ENCODE data around the gene TNFRSF19. TPM values are rescaled to one million over a fixed set of nuclear protein-coding genes. Genes with fewer than 3 reads are reported as not detected.

Gene TNFRSF19
- total RNA-seq, 1 donor from 2014 or later: not detected

GRCh38 chr13:23615395-23616081 is 45.3 kb downstream of the TNFRSF19 start:
- ATAC-seq (ENCODE audit: low read depth) (no peak), DNase-seq (no peak)
- Mint-ChIP-seq H3K9me3 (no peaks in the 10 kb centered on the region), H3K27ac (no peak overlapping the region), H3K36me3 (ENCODE audit: low read depth) (no peaks in the 10 kb centered on the region), H3K27me3 (peaks cover 8% of the 10 kb centered on the region), H3K4me1 (peaks cover under 1% of the 10 kb centered on the region), H3K4me3 (no peak overlapping the region)
- ChIA-PET POLR2A (no interaction called here), CTCF (no interaction called here)
- no peak for TF ChIP-seq CTCF (IDR thresholded peaks at IDR 0.05)
- intact Hi-C loops (cut with micrococcal nuclease): no loop called here

- Mint-ChIP-seq H3K27ac (no peak overlapping the region), H3K4me3 (no peak overlapping the region), H3K4me1 (no peaks in the 10 kb centered on the region), H3K9me3 (no peaks in the 10 kb centered on the region), H3K36me3 (ENCODE audit: low read depth) (no peaks in the 10 kb centered on the region), H3K27me3 (peaks cover 8% of the 10 kb centered on the region)
- no peak for TF ChIP-seq CTCF (IDR thresholded peaks at IDR 0.05)
- ChIA-PET CTCF (no interaction called here), POLR2A (no interaction called here)
- intact Hi-C loops (cut with micrococcal nuclease): no loop called here
- no peak for DNase-seq
- no peak for ATAC-seq (ENCODE audit: low read depth)
These were observed 46.0 kb downstream of the TNFRSF19 start for GRCh38 chr13:23616228-23616627.

- H3K27me3 Mint-ChIP-seq: peaks cover 8% of the 10 kb centered on the region
- intact Hi-C loops (cut with micrococcal nuclease): no loop called here
These were observed 47.4 kb downstream of the TNFRSF19 start for GRCh38 chr13:23617551-23618024.

GRCh38 chr13:23618341-23618740 is 48.1 kb downstream of the TNFRSF19 start:
- intact Hi-C loops (cut with micrococcal nuclease): no loop called here
- no peak for ATAC-seq (ENCODE audit: low read depth)

More at GRCh38 chr13:23617551-23618024, 47.4 kb downstream of the TNFRSF19 start:
- H3K9me3 Mint-ChIP-seq: no peaks in the 10 kb centered on the region
- POLR2A ChIA-PET: no interaction called here
- TF ChIP-seq CTCF (IDR thresholded peaks at IDR 0.05): no peak
- H3K4me3 Mint-ChIP-seq: no peak overlapping the region
- no peaks in the 10 kb centered on the region for H3K4me1 Mint-ChIP-seq
- H3K27ac Mint-ChIP-seq: no peak overlapping the region
- no peak for ATAC-seq (ENCODE audit: low read depth)
- no peaks in the 10 kb centered on the region for H3K36me3 Mint-ChIP-seq (ENCODE audit: low read depth)
- no peak for DNase-seq
- CTCF ChIA-PET: no interaction called here

More at GRCh38 chr13:23618341-23618740, 48.1 kb downstream of the TNFRSF19 start:
- H3K27ac Mint-ChIP-seq: no peak overlapping the region
- ChIA-PET CTCF (no interaction called here), POLR2A (no interaction called here)
- no peak for DNase-seq
- H3K27me3 Mint-ChIP-seq: peaks cover 6% of the 10 kb centered on the region
- no peaks in the 10 kb centered on the region for H3K4me1 Mint-ChIP-seq
- H3K36me3 Mint-ChIP-seq (ENCODE audit: low read depth): no peaks in the 10 kb centered on the region
- H3K9me3 Mint-ChIP-seq: no peaks in the 10 kb centered on the region
- no peak for TF ChIP-seq CTCF (IDR thresholded peaks at IDR 0.05)
- H3K4me3 Mint-ChIP-seq: no peak overlapping the region
